HG02981 (cell line): Measurements from ENCODE around the gene MAPK8IP1.

Experiments used
- ATAC-seq: cut with Tn5 transposase; IDR thresholded peaks from one replicate; pipeline ENCODE4 v1.9.1; 2021; ENCODE audit warnings: mild to moderate bottlenecking, moderate library complexity; ENCODE audit not compliant: unreplicated experiment

MAPK8IP1 gene

GRCh38 chr11:45936511-45937054 is 51.1 kb downstream of the MAPK8IP1 start:
- ATAC-seq = no peak

- no peak for ATAC-seq
Observed at GRCh38 chr11:45937916-45938315, 52.5 kb downstream of the MAPK8IP1 start.

- ATAC-seq = no peak
Observed at GRCh38 chr11:45939836-45940235, 54.4 kb downstream of the MAPK8IP1 start.

GRCh38 chr11:45941285-45941684 is 55.8 kb downstream of the MAPK8IP1 start:
- ATAC-seq = no peak

- ATAC-seq = no peak
Observed at GRCh38 chr11:45942381-45942780, 56.9 kb downstream of the MAPK8IP1 start.

GRCh38 chr11:45945397-45945999 is 60.0 kb downstream of the MAPK8IP1 start:
- ATAC-seq = no peak

GRCh38 chr11:45947885-45948284 is 62.4 kb downstream of the MAPK8IP1 start:
- no peak for ATAC-seq

- ATAC-seq = no peak
Observed at GRCh38 chr11:45948356-45948755, 62.9 kb downstream of the MAPK8IP1 start.

- no peak for ATAC-seq
Observed at GRCh38 chr11:45949992-45950407, 64.5 kb downstream of the MAPK8IP1 start.
